AG09319 (cell line): ENCODE results near the gene COG1.
A peak's percentile ranks its signal among the peaks of the same experiment; 100 is the strongest.

ENCODE experiments used
- DNase-seq: peaks from one replicate; pipeline ENCODE4 v3.0.0-alpha.2; 2010; ENCODE audit warnings: low read depth; ENCODE audit errors: extremely low read depth
- TF ChIP-seq, protein P1 (sequence below): IDR thresholded peaks from 2 replicates; pipeline ENCODE4 v1.5.1; 2011; ENCODE audit warnings: low read depth, mild to moderate bottlenecking, inconsistent platforms, low read length, moderate library complexity

The COG1 gene

DNA sequence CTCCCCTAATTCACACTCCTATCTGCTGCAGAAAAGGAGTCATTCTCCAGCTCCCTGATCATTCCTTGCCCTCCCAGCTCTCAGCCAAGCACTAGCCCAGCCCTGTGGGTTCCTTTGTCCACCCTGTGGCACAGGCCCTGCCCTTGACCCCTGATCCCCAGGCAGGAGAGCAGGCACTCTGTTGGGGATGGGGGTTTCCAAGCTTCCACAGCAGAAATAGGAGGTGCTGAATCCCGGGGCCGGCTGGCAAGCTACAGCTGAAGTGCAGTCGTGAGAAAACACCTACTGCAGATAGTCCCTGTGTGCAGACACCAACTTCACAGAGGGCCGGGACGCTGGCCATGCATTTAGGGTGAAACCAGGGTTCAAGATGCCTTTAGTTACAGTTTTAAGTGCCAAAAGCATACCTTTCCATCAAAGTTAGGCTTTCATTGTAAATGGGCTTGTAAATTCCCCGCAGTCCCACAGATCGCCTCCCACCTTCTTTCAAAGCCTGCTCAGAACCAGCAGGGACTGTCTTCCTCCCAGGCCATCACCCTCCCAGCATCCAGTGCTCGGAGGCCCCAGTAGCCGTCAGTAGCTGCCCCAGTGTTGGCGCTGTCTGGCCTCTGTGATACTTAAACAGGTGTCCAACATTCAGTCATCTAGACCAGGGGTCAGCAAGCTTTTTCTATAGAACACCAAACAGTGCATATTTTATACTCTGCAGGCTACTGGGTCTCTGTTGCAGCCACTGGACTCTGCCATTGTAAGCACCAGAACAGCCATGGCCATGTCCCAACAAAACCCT is 58.2 kb downstream of the COG1 start:
- DNase-seq: no peak
- TF ChIP-seq, protein P1, sequence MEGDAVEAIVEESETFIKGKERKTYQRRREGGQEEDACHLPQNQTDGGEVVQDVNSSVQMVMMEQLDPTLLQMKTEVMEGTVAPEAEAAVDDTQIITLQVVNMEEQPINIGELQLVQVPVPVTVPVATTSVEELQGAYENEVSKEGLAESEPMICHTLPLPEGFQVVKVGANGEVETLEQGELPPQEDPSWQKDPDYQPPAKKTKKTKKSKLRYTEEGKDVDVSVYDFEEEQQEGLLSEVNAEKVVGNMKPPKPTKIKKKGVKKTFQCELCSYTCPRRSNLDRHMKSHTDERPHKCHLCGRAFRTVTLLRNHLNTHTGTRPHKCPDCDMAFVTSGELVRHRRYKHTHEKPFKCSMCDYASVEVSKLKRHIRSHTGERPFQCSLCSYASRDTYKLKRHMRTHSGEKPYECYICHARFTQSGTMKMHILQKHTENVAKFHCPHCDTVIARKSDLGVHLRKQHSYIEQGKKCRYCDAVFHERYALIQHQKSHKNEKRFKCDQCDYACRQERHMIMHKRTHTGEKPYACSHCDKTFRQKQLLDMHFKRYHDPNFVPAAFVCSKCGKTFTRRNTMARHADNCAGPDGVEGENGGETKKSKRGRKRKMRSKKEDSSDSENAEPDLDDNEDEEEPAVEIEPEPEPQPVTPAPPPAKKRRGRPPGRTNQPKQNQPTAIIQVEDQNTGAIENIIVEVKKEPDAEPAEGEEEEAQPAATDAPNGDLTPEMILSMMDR: no peak

DNA sequence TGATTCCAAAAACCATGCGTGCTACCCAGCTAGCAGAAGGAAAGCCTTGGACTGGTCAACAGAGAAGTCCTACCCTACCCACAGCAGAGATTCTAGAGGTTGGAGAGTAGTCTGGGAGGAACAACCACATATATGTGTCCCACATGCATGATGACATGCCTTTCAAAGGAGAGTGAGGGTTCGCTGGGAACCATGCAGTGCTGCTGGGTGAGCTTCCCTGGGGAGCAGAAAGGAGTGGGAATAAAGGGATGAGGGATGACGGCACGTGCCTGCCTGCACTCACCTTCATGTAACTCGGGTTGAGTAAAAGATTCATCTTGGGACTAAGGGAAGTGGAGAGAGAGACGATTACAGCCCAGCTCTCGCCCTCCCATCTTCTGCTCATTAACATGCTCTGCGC is 59.0 kb downstream of the COG1 start:
- DNase-seq: no peak
- TF ChIP-seq, protein P1: no peak

DNA sequence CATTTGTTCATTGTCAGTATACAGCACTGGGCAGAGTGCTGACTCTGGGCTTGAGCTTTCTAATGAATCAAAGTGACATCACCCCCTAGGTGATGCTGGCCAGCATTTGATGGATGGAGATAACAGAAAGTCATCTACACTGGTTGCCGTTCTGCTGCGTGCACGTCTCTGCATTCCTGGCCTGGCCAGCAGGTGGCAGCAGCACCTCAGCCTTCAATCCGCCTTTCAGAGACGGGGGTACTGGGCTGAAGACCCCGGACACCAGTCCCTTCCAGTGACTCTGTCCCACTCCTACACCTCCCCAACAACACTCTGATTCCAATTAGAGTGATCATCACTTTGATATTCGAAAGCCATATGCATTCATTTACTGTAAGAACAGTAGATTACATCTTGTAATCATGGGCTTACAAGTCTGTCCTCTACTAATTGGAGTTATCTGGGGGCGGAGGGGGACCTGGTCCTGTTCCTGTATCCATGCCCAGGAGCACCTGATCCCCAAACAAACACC is 62.9 kb downstream of the COG1 start:
- TF ChIP-seq, protein P1: peak; percentile 99
- no peak for DNase-seq

DNA sequence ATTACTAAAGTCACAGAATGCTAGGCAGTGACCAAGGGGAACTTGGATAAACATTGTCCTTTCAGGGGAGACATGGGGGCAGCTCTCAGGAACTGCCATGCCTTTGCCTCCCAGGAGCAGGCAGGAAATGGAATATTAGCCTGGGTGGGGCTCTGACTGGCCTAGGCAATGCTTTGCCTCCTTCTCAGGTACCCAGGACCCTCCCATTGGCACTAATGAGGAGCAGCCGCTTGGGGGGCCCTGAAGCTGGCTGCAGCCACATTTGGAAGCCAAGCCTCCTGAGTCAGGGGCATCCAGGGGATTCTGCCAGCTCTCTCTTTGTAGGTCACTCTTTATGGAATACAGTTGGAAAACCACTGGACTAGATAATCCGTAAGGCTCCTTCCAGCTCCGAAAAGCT is 63.4 kb downstream of the COG1 start:
- TF ChIP-seq, protein P1: no peak
- DNase-seq: no peak

DNA sequence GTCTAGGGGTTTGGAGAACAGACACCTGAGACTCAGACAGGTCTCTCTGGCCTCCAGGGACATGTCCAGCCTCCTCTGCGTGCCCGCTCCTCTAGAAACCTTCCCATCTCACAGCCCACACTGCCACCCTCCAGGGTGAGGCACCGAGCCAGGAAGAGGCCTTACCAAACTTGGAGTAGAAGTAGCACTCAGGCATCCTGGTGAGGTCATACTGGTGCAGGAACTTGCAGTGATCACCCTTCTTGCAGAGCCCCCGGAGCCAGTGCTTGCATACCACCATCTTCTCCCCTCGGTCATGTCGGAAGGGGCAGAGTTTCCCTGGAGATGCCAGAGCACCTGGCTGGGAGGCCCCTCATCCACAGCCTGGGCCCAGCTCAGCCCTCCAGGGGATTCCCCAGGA is 64.7 kb downstream of the COG1 start:
- TF ChIP-seq, protein P1: no peak
- no peak for DNase-seq
